ENCODE results near the gene GP1BA.

Gene GP1BA

DNA sequence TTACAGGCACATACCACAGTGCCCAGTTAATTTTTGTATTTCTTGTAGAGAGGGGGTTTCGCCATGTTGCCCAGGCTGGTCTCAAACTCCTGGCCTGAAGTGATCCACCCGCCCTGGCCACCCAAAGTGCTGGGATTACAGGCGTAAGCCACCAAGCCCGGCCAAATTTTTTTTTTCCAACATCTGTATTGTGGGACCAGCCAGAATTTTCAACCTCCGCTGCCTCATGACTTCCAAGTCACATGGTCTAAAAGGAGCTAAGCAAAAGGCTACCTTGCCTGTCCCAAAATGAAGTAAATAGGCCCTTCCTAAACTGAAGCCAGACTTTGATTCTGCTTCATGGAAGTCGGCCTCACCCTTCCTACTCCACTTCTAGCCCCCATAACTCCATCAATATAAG lies 39.7 kb downstream of the GP1BA start:
- no peak for DNase-seq (ENCODE audit: low read depth in 2 of 3, low spot score in 2 of 3)

DNA sequence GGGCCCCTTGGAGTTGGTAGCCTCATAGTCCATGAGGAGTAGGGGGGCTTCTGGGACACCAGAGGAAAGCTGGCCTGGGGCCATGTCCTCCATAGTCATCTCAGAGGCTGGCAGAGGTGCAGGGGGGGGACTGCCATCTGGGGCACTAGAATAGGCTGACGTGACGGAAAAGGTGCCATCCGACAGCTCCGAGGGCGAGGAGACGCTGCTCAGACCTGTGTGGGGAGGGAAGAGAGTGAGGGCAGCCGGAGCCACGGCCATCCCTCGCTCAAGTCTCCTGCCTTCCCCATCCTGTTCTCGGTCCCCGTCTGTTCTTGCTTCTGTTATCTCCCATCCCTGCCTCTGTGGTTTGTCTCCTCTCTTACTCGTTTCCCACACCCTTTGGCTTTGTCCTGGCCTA lies 40.2 kb downstream of the GP1BA start:
- no peak for DNase-seq (ENCODE audit: low read depth in 2 of 3, low spot score in 2 of 3)

DNA sequence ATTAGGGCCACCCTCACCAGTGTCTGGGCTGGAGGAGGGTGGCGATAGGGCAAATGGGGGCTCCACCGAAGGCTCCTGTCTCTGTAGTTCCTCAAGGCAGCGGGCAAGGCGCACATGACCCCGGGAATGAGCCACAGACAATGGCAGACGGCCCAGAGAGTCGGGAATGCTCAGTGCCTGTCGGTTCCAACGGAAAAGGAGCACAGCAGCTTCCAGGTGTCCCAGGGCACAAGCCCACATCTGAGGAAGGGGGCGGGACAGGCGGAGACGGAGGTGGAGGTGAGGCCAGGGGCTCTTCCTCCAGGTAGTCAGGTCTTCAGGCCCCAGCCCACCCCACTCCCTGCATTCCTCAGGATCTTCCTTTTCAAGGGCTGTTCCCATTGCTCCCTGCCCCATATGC lies 40.7 kb downstream of the GP1BA start:
- DNase-seq (ENCODE audit: low read depth in 2 of 3, low spot score in 2 of 3) = no peak

DNA sequence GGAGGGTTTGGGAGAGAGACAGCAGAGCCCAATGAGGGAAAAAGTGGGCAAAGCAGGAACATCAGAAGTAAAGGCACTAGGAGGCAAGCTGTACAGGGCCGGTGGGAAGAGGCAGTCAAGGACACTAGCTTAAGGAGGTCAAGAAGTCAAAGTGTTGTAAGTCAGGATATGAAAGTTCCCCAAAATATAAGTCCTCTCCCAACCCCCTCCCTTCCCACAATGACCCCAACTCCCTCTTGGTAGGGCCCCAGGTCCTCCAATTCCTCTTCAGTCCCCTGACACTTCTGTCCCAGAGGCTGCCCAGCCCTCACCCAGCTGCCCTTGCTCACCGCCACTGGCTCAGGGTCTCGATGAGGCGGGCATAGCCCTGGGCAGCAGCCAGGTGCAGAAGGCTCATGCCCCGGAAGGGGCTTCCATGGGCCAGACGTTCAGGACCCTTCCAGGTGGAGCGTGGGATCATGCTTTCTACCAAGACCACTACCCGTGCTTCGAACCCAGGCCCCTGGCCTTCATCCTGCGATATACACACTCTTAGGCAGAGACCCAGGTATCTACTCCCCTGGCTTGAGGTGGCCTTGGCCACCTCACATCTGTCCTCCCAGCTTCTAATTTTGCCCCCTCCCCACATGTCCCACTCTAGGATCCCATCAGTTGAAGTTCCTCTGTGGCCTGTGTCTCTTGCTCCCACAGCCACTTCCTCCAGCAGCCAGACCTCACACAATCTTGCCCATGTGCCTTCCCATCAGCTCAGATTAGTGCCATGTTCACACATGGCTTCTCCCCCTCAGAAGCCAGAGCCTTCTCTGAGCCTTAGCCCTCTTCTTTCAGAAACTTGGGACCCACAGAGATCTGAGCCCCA lies 41.4 kb downstream of the GP1BA start:
- DNase-seq (ENCODE audit: low read depth in 2 of 3, low spot score in 2 of 3) = no peak

DNA sequence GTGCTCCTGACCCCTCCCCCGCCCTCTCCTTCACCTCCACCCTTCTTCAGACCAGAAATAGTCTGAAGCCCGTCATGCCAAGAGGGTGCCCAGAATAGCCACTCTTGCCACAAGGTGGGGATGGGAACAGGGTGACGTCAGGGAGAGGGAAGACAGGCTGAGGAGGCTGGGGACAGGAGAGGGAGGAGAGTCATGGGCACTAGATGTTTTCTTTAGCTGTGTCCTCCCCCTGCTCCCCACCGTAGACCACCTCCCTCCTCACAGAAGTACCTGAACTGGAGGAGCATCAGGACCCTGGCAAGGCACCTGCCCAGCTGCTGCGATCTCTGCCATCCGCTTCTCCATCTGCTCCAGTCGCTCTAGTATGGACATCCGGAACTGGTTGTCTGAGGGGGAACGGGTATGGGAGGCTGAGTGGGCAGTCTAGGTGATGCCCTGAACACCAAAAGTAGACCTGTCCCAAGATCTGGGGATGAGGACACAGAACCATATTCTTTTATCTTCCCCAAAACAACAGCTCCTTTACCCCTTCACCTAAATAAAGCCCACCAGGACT lies 42.1 kb downstream of the GP1BA start:
- no peak for DNase-seq (ENCODE audit: low read depth in 2 of 3, low spot score in 2 of 3)

DNA sequence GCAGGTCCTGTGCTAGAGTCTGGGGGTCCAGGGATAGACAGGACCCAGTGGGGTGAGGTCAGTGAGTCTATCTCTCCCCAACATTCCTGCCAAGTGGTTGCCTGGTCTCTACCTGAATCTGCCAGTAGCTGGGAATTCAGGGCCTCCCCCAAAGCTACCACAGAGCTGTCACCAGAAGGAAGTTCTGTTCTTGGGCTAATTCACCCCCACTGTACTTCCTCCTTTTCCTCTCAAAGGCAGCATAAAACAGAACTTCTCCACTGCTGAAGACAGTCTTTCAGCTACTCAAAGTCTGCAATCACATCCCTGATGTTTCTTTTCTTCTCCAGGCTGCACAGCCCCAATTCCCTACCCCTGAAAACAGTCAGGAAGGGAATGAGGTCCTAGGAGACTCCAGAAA lies 46.6 kb downstream of the GP1BA start:
- DNase-seq (ENCODE audit: low read depth in 2 of 3, low spot score in 2 of 3) = no peak

DNA sequence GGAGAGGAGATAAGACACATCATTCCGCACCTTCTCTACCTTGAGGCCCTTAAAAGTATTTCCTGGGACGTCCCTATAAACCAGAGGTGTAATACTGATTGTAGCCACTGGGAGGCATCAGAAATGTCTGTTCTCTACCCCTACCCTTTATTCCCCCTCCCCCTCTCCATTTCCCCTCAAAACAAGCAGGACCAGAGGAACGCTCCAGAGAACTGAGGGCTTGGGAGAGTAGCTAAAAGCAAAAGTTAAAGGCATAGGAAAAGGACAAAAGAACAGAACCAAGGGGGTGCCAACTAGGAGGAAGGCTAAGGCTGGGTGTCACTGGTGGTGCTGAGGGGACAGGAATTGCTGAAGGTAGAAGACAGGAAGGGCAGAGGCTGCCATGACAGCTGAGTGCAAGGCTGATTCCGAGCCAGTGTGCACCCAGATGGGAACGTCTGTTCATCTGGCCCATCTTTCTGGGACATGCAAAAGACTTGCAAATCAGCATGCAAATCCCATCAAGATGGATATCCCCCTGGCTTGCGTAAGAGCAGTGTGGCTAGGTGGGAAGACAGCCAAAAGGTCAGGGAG lies 48.7 kb downstream of the GP1BA start:
- DNase-seq (ENCODE audit: low read depth in 2 of 3, low spot score in 2 of 3) = no peak

DNA sequence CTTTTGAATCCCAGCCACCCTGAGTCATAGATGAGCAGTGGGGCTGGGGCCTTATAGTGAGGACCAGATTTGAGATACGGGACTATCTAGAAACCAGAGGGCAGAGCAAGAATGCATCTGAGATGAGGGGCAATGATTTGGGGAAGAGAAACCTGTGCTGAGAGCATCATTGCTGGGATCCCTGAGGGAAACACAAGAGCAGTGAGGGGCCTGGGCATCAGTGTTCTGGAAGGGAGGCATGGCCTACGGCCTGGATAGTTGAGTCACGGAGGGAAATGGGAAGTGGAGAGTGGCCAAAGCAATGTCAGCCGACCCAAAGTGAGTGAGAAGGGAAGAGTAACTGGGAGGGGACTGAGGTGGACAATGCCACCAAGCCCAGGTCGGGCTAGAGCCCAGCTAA lies 50.2 kb downstream of the GP1BA start:
- DNase-seq (ENCODE audit: low read depth in 2 of 3, low spot score in 2 of 3) = no peak
